GM21447 (cell line): ENCODE measurements around the gene C6orf15.

ENCODE experiments used
- ATAC-seq: cut with Tn5 transposase; IDR thresholded peaks from one replicate; pipeline ENCODE4 v1.9.1; 2021; ENCODE audit not compliant: unreplicated experiment

C6orf15 gene

DNA sequence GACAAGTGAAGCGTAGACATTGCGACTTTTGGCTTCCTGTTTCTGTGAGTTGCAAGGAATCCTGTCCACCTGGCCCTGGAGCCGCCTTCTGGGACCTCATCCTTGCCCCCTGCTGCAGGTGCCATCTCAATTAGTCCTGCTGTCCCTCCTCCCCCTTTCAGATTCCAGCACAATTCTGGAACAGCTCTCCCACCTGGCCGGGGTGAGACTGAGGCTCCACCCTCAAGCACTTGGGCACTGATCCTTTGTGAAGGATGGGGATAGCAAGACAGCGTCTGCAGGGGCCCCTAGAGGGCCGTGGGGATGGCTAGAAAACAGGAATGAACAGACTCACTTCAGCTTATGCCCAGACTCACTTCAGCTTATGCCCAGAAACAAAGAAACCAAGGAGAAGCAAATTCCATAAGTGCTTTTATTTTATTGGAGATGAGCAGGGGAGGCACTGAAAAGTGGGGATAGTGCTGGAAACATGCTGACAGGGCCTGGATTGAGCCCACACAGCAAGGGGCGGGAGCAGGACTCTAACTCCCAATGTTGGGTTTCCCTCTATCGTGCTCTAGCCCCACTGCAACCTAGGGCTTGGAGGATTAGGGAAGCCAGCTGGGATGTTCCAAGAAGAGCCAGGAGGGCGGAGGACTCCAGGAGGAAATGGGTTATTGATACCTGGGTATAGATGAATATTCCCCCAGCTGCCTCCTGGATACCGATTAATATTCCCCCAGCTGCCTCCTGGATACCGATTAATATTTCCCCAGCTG lies 1.4 kb downstream of the C6orf15 start:
- ATAC-seq: no peak

DNA sequence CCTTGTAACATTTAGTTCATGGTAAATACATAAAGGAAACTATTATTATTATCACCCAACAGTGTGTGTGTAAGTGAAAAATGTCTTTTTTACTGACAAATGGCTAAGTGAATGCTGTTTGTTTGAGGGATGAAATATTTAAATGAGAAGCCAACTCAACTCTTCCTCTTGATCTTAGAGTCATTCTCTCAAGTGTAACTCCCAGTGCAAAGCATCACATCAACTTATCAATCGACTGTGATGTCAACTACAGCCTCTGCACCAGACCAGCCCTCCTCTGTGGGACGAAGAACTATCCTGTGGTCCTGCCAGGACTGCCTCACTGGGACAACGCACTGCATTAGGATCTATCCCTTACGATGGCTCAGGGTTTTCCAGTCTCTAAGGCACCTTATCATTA lies 5.3 kb downstream of the C6orf15 start:
- no peak for ATAC-seq

DNA sequence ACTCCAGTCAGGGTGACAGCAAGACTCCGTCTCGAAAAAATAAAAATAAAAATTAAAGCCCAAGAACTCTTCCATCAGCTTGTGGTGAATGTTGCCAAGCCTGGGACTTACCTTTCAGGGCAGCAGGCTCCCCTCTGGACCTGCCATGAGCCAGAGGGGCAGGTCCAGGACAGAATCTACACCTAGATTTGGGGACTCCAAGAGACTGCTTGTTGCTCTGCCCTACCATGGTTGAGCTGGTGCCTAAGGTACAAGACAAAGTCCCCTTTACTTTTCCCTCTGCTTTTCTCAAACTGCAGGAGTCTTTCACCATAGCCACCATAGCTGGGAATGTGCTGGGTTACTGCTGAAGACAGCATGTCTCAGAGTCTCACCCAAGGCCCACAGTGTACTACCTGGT lies 9.2 kb downstream of the C6orf15 start:
- no peak for ATAC-seq

DNA sequence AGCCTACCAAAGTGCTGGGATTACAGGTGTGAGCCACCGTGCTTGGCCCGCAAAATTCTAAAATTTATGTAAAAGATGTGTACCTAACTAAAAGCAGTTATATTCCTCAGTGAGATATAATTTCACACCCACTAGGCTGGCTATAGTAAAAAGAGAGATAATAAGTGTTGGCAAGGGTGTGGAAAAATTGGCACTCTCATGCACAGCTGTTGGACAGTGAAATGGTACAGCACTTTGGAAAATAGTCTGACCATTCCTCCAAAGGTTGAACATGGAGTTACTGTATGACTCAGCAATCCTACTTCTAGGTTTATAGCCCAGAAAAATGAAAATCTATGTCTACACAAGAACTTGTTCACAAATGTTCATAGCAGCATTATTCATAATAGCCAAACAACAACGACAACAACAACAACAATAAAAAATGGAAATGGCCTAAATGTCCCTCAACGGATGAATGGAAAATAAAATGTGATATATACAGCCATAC lies 13.9 kb downstream of the C6orf15 start:
- ATAC-seq: no peak

DNA sequence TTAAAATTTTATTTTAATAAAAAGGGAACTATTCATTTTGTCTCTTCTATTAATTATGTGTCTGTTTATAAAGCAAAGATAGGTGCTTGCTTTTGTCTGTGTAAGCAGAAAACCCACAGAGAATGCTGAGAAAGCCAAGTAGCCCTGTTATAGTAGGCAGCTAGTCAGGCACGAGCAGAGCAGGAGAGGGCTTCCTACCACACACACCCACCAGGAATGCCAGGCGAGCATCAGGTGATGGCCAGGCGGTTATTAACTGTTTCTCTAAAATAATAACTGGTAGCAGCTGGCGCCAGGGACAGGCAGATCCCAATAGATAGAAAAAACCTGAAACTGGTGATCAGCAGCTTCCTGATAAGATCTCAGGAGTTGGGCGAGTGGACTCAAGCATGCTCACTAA lies 15.7 kb downstream of the C6orf15 start:
- no peak for ATAC-seq

DNA sequence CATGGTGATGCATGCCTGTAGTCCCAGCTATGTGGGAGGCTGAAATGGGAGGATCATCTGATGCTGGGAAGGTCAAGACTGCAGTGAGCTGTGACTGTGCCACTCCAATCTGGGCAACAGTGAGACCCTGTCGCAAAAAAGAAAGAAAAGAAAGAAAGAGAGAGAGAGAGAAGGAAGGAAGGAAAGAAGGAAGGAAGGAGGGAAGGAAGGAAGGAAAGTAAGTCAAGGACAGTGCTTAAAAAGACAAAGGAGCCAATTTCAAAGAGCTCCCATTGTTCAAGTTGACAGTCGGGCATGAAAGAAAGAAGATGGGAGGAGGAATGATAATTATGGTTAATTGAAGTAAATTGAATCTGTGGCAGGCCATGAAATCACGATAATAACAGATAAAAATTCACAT lies 16.2 kb downstream of the C6orf15 start:
- no peak for ATAC-seq

DNA sequence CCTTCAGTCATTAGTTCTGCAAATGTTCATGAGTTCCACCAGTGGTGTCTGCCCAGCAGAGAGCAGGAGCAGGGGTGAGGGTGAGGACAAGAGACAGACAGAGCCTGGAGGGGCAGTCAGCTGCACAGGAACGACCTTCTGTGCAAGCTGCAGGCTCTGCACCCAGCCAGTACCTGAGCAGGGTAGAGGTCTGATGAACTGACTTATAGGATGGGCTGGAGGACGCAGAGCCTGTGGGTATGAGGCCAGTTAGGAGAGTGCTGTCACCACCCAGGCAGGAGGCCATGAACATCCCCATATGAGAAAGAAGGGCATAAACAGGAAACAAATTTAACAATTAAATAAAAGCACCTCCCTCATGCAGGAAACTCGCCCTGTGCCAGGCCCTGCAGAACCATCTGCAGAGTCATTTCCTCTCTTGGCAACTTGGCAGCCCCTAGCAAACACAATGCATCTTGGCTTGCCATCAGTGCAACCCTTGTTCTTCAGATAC lies 17.9 kb downstream of the C6orf15 start:
- ATAC-seq: no peak

DNA sequence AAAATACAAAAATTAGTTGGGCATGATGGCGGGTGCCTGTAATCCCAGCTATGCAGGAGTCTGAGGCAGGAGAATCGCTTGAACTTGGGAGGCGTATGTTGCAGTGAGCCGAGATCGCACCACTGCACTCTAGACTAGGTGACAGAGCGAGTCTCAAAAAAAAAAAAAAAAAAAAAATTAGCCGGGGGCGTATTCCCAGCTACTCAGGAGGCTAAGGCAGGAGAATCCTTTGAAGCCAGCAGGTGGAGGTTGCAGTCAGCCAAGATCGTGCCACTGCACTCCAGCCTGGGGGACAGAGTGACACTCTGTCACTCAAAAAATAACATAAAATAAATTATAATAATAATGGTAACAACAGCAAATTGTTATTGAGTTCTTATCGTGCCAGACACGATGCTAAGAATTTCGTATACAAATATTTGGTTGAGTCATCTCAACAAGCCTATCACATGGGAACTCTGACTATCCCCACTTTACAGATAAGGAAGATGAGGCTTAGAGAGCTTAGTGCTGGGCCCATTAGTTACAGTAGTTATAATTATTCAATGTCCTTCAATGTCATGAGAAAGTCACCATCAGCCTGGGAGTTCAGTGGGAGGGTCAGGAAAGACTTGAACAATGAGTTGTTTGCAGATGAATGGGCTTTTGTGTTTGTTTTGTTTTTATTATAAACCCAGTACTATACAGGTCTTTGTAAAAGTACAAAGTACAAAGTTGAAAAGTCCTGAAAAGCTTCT lies 19.4 kb downstream of the C6orf15 start:
- no peak for ATAC-seq

DNA sequence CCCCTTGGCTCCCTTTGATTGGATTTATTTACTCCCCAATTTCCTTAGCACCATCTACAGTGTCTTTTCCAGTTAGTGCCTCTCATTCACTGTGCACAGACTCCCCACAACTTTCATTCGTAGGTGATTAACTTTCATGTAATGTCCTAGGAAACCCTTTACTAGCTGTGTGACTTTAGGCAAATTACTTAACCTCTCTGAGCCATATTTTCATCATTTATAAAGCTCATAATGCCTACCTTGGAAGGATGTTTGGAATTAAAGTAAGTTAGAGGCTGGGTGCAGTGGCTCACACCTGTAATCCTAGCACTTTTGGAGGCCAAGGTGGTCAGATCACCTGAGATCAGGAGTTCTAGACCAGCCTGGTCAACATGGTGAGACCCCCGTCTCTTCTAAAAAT lies 20.1 kb downstream of the C6orf15 start:
- ATAC-seq: no peak

DNA sequence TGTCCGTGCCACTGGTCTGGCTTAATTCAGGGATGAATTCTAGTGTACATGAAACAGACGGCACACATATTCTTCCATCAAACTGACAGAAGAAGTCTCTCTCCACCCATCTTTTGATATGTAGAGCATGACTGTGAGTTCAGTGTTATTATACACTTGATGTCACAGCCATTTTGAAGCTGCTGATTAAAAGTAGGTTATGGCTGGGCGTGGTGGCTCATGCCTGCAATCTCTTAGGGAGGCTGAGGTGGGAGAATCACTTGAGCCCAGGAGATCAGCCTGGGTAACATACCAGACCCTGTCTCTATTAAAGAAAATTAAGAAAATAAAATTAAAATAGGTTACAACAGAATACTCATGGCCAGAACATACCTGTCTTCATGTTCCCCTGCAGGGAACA lies 20.7 kb downstream of the C6orf15 start:
- ATAC-seq: no peak

DNA sequence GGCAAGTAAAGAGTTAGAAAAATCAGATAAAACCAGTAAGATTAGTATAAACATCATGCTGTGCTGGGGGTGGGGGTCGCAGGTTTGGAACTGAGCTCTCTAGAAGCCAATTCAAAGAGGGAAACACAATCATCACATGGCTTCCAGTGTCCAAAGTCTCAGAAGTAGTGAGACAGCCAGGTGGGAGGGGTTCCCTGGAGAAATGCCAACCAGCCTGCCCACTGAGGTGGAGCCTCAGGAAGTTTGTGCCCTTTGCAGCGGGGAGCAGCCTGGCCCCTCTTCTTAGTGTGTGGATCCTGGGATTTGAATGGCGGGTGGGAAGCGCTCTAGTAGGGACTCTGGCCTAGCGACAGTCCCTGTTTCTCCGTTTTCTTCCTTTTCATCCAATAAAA lies 21.4 kb downstream of the C6orf15 start:
- ATAC-seq: no peak

DNA sequence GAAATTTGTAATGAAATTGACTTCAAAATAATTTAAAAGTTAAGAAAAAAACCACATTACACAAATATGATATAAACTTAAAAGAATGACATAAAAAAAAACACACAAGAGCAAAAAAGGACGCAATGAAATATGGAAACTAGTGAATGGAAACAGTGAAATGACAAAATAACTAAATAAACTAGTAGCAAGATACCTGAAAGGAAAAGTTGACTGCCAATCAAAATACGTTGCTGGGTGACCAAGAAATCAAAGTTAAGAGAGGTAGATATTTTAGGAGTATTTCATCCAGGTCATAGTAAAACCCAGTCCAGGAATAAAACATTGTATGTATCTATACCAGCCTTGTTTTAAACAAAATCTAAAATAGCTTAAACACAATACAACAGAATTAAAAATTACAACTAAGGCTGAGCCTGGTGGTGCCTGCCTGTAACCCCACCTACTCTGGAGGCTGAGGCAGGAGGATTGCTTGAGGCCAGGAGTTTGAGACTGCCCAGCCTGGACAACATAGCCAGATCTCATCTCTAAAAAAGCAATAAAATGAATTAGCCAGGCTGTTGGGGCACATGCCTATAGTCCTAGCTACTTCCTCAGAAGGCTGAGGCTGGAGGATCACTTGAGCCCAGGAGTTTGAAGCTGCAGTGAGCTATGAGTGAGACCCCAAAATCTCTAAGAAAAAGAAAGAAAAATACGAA lies 22.0 kb downstream of the C6orf15 start:
- ATAC-seq: no peak

DNA sequence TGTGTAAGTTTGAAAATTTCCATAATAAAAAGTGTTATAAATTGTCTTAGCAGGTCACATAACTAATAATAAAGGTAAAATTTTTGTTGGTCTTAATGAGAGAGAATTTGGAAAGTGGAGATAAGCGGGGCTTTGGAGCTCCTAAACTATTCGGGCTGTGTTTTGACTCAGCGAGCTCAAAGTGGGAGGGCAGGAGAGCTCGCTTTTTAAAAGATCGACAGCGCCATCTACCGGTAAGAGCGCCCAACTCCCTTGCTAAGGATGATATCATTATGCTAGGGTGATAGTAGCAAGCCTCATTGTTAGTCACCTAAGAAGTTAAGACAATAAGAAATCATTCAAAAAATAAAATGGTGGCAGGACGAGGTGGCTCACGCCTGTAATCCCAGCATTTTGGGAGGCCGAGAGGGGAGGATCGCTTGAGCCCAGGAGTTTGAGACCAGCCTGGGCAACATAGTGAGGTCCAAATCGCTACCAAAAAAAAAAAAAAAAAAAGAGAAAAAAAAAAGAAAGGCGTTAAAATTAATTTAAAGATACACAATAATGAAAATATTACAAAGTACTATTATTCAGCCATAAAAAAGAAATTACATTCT lies 24.8 kb downstream of the C6orf15 start:
- no peak for ATAC-seq

DNA sequence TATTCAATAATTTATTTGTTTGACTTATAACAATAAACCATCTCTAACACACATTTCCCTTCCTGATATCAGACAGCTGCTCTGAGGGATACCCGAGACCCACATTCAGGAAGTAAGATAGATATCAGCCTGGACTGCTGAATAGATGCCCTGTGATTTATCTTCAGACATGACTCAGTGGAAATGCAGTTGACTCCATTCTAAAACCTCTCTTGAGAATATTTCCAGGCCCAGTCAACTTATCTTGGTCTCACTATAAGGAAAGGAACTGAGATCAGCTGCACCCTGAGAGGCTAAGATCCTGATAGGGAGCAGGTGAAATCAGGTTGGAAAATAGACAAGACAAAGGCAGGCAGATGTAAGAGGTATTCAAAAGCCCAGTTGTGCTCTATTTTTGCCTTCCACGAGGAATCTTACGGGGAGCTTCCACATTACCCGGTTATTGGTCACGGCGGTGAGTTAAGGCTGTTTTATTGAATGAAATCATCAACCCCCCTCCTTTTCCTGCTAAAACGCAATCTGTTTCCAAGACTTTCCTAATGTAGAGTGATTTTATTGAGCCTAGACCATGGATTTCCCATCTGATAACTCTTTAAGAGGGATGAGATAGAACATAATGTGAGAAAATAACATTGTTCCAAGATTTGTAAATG lies 25.5 kb downstream of the C6orf15 start:
- no peak for ATAC-seq

DNA sequence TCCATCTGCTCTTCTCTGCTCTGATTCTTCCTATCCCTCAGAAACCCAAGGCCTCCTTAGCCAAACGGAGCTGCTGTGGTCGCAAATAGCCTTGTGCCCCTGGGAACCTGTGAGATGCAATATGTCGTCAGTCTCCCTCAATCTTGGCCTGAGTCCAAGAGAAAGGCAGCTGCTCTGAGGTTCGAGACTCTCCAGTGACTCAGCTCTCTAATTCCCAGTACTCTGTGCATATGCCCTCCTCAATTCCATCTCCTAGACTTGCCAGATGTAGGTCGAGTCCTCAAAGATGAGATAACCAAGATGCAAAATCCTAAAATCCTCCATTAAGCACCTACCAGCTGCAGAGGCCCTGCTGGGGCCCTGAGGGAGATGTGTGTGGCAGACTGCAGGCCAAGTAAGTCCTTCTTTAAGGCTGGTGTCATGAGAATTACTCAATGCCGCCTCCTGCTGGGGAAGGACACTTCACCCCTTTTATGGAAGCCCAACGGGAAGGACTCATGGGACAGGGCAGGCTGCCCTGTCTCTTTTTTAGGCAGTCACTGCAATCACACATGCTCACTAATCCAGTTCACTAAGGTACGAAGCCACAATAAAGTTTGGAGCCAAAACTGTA lies 28.5 kb downstream of the C6orf15 start:
- no peak for ATAC-seq

DNA sequence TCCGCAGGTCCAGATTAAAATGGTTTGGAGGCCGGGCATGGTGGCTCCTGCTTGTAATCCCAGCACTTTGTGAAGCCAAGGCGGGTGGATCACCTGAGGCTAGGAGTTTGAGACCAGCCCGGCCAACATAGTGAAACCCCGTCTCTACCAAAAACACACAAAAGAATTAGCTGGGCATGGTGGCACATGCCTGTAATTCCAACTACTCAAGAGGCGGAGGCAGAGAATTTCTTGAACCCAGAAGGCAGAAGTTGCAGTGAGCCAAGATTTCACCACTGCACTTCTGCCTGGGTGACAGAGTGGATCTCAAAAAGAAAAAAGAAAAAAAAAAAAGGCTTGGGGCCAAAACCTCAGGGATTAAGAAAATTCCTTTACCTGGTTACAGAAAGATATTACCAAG lies 30.5 kb downstream of the C6orf15 start:
- no peak for ATAC-seq

DNA sequence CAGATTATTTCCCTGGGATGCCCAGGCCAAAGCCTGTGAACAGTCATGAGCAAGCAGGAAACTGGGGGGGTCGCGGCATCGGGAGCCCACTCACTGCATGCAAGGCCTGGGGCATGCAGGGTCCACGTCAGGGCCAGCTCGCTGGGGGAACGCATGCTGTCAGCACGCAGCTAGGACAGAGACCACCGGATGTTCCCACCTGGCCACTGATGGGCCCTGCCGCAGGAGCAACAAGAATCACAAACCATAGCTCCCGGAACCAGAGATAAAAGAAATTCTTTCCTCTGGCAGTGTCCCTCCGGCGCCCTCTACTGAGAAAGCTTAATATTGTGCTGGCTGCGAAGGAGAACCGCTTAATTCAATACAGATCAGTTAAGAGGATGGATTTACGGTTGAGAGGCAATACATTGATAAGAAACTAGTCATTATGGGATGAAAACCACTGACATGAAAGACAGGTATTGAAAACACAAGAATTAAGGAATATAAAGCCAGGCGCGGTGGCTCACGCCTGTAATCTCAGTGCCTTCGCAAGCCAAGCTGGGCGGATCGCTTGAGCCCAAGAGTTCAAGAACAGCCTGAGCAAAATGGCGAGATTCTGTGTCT lies 32.6 kb downstream of the C6orf15 start:
- ATAC-seq: no peak

DNA sequence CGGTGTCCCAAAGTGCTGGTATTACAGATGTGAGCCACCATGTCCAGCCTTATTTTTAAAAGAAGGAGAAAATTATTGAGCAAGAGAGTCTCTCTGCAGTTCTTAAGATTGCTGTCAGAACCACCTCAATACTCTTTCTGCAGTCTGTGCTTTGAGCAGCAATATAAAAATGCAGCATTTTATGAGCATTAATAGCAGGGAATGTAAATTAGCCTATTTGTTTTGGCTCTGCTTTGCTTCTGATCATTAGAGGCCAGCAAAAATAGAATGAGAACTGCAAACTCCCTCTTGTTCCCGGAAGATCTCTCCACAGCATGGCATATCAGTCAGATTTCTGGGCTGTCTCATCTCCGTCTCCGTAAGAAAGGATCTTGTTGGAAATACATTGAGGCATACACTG lies 35.8 kb downstream of the C6orf15 start:
- no peak for ATAC-seq

DNA sequence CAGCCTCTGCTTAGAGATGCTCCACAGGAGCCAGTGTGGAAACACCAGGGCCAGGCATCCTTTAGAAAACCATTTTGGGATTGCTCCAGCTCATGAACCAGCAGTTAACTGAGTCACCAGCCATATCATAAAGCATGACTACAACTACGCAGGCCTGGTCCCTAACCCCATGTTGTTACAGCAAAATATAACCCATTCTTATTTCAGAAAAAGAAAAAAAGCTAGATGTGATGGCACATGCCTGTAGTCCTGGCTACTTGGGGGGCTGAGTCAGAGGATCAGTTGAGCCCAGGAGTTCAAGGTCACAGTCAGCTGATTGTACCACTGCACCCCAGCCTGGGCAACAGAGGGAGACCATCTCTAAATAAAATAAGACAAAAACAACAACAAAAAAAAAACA lies 36.8 kb downstream of the C6orf15 start:
- no peak for ATAC-seq

DNA sequence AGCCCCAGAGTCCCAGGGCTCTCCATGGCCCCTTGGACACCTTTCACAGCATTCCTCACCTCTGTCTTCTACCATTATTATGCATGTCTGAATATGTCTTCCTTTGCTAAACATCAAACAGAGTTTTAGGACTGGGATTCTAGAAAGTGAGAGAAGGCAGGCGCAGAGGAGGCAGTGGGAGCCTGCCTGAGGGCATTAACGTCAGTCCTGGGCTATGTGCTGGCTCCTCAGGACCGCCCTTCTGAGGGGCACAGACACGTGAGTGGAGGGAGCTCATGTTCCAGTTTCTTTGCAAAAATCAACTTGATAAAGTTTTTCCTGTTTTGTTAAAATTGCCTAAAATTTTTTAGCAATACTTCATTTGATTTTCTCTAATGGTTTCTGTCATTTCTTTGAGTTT lies 38.0 kb downstream of the C6orf15 start:
- ATAC-seq: no peak
